IPS-18c (cell line): ENCODE data around the gene CAMLG.
"Not testable (repeated sequence)": the region's sequence is repeated elsewhere in the genome, so short reads cannot be mapped to it uniquely, and the experiment has no call there.

ENCODE experiments used
- H3K4me3 ChIP-seq: 2 replicates; pipeline ENCODE4 v1.7.0; 2013; ENCODE audit warnings: low read depth, mild to moderate bottlenecking, low read length, moderate library complexity; ENCODE audit not compliant: insufficient read depth
- H3K9me3 ChIP-seq: one replicate; pipeline ENCODE4 v1.6.1; 2013; ENCODE audit warnings: mild to moderate bottlenecking, low read length, moderate library complexity; ENCODE audit not compliant: control insufficient read depth, insufficient read depth

Gene CAMLG

DNA sequence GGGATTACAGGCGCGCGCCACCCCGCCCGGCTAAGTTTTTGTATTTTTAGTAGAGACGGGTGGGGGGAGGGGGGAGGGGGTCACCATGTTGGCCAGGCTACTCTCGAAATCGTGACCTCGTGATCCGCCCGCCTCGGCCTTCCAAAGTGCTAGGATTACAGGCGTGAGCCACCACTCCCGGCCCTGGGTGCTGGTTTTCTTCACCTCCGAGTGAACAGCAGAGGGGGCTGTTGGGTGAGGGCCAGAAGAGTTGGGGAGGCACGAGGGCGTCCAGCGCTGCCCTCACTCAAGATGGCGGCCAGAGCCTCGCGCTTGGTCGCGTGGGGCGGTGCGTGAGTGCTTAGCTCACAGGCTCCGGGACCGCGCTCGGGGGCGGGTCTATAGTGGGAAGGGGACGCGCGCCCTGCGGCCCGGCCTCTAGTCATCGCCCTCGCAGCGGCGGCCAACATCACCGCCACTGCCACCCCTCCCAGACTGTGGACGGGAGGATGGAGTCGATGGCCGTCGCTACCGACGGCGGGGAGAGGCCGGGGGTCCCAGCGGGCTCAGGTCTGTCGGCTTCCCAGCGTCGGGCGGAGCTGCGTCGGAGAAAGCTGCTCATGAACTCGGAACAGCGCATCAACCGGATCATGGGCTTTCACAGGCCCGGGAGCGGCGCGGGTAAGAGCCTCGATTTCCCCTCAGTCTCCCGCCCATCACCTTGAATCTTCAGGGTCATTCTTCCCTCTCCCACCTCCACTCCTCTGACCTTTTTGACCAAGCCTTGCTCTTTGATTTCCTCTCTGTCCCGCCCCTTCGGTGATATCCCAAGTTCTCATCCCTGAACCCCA is at the start of gene CAMLG:
Gene CAMLG, plus strand, starts transcription at position 416 of the 830 bp plus-strand sequence. Its CDS starts 73 bp downstream, at position 489.
- Histone ChIP-seq H3K9me3 (no peaks in the 10 kb centered on the region), H3K4me3 (peak within 1 kb of the TSS; percentile 95)

DNA sequence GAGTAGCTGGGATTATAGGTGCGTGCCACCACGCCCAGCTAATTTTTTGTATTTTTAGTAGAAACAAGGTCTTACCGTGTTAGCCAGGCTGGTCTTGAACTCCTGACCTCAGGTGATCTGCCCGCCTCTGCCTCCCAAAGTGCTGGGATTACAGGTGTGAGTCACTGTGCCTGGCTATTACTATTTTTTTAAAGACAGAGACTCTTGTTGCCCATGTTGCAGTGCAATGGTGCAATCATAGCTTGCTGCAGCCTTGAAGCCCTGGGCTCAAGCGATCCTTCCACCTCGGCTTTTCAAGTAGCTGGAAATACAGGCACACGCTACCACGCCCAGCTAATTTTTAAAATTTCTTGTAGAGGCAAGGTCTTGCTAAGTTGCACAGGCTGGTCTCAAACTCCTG is 48.2 kb upstream of the CAMLG start:
- H3K4me3 ChIP-seq, H3K9me3 ChIP-seq: not testable (repeated sequence)

DNA sequence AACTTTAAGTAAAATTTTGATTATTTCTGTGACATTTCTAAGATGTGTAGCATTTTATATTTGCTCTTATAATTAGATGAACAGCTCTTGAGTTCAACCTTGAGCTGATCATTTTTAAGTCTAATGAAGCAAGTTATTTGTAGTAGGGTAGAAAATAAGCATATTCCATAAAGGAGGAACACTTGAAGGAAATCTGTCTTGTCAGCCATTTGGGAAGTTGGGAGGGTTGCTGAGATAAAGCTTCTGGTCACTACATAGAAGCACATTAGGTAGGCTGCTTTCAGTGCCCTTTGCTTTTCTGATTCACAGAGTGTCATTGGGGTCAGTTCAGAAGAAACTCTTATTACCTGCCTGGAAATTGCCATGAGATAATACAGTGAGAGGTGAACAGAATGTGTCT is 45.6 kb upstream of the CAMLG start:
- Histone ChIP-seq H3K9me3 (no peaks in the 10 kb centered on the region), H3K4me3 (no peak overlapping the region)

DNA sequence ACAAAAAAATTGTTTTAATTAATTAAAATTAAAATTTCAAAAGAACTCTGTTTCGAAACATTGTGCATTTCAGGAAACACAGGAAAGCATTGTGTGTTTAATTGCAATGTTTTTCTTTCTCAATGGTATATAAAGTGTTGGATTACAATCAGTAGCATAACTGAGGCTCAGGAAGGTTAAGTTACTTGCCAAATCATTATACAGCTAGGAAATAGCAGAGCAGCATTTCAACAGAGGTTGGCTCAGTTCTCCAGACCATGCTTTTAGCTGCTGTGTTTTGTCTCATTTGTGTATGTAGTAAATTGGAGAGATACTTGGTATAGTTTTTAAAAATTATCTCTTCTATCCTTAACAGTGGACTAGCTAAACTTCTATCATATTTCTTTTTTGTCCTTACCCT is 30.0 kb upstream of the CAMLG start:
- H3K9me3 ChIP-seq, result no peaks in the 10 kb centered on the region
- no peak overlapping the region for H3K4me3 ChIP-seq

DNA sequence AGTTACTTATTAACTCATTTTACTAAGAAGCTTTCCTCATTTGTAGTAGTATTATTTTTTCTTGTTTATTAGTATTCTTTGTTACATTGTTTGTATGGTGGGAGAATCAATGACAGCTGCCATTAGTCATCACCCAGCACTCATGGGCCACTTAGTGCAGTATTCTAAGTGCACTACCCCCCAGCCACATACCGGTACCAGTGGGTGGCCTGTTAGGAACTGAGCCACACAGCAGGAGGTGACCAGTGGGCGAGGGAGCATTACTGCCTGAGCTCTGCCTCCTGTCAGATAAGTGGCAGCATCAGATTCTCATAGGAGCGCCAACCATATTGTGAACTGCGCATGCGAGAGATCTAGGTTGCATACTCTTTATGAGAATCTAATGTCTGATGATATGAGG is 24.2 kb upstream of the CAMLG start:
- no peaks in the 10 kb centered on the region for H3K9me3 ChIP-seq
- H3K4me3 ChIP-seq, result no peak overlapping the region

DNA sequence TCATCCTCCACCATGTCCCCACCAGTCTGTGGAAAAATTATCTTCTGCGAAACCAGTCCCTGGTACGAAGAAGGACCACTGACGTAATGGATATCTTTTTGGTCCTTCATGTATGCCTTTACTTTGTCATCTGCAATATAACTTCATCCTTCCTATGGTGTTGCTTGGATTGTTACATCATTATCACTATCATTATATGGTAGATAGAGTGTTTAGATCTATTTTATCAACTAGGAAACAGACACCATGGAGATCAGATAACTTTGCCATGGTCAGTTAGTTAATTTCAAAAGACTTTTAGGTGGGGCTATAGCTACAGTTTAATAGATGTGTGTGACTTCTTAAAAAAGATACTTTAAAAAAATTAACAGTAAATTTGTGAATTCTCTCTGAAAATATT is 23.8 kb upstream of the CAMLG start:
- Histone ChIP-seq H3K9me3 (no peaks in the 10 kb centered on the region), H3K4me3 (no peak overlapping the region)

DNA sequence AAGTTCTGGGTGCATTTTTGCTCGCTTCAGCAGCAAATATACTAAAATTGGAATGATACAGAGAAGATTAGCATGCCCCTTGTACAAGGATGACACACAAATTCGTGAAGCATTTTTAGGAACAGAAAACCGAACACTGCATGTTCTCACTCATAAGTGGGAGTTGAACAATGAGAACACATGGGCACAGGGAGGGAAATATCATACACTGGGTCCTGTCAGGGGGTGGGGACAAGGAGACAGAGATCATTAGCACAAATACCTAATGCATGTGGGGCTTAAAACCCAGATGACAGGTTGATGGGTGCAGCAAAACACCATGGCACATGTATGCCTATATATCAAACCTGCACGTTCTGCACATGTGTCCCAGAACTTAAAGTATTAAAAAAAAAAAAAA is 22.9 kb upstream of the CAMLG start:
- H3K9me3 ChIP-seq, H3K4me3 ChIP-seq: not testable (repeated sequence)

DNA sequence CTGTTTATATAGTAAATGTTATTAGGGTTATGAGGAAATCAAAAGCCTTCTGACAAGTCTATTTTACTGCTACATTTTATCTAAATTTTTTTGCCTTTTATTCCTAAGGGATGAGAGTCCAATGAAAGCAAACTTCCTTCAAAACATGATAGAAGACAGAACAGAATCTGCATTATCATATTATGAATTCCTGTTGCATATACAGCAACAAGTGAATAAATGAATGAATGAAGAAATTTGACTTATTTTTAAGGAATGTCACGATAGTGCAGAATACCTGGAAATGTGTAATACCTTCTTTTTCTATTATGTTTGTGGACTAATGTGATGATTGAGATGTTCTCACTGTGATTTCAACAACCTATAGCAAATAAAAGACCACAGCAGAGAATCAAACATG is 13.5 kb upstream of the CAMLG start:
- H3K4me3 ChIP-seq, result no peak overlapping the region
- H3K9me3 ChIP-seq, result no peaks in the 10 kb centered on the region

DNA sequence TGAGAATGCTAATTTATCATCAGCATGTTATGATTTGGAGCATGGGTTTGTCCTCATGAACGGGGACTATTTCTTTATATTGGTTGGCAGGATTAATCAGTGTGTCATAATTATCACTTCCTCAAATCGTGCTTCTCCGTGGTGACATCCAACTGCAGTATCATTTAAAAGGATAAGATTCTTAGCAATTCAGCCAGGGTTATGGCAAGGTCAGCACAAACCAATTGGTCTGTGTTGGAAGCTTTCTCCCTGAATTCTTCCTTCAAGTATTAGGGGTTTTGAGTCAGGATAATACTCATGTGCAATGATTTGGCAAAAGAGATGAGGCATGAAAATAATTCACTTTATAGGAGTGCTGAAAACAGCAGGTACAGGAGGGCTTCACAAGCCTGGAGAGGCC is 5.5 kb upstream of the CAMLG start:
- H3K4me3 ChIP-seq, result no peak overlapping the region
- no peaks in the 10 kb centered on the region for H3K9me3 ChIP-seq

DNA sequence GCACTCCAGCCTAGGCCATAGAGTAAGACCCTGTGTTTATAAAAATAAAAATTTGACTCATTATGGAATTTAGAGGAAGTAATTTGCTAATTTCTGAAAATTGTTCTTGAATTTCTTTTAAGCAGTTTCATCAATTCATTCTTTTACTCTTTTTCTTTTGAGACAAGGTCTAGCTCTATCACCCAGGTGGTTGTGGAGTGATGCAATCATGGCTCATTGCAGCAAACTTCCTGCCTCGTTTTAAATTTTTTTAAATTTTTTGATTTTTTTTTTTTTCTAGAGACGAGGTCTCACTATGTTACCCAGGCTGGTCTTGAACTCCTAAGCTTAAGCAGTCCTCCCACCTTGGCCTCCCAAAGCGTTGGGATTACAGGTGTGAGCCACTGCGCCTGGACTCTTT is 3.1 kb upstream of the CAMLG start:
- no peak overlapping the region for H3K4me3 ChIP-seq
- H3K9me3 ChIP-seq, result no peaks in the 10 kb centered on the region

DNA sequence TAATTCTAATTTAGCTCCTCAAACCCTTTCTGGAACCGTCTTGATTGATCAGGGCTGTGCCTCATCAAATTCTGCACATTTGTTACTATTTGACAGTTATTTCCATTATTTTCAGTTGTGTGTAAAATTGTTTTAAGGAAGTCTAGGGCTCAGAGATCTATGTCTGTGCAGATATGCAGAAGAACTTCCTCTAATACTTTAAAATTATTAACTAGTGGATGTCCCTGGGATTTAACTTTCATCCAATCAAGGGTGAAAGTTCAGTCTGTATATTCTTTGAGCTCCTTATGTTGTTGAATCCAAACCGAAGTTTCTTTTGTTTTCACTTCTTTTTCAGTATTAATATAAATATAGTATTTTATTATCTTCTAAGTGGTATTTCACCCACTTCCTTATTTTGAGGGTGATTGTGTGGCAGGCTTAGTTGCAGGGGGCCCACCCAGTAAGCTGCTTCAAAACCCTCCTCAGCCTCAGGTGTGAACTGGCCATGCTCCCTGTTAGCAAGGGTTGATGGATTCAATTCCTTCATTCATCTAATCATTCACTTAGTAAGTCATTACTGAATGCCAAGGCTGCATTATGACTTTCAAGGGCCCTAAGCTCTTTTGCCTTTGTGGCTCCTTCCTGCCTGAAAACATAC is 2.1 kb upstream of the CAMLG start:
- no peaks in the 10 kb centered on the region for H3K9me3 ChIP-seq
- no peak overlapping the region for H3K4me3 ChIP-seq

DNA sequence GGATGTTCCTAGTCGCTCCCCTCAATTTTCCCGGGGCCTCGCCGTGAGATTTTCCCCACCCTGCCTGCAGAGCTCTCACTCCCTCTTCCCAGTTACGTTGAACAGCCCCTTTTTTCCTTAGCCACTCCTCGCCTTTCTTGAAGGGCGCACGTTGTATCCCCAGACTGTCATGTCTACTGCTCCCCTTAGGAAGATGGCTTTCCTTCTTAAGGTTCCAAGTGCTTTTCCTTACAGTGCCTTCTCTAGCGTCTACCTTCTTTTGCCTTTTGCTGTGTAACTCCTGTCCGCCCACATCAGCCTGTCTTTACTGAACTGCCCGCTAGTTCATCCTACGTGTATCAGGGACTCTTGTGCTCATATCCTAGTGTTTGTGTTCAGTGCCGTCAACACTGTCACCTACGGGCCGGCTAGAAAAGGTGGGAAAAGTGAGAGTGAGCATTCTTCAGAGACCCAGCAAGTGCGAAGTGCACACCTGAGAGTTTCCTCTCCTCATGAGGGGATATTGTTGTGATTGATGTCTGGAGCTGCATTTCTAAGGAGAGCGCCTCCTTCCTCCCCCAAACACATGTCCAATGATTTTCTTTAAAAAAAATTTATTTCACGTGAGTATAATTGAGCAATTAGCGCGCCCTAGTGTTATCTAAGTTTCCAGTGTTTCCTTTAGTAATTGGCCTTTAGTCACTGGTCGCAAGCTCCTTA is 764 bp downstream of the CAMLG start:
- Histone ChIP-seq H3K4me3 (peak overlapping the region; percentile 95), H3K9me3 (no peaks in the 10 kb centered on the region)

DNA sequence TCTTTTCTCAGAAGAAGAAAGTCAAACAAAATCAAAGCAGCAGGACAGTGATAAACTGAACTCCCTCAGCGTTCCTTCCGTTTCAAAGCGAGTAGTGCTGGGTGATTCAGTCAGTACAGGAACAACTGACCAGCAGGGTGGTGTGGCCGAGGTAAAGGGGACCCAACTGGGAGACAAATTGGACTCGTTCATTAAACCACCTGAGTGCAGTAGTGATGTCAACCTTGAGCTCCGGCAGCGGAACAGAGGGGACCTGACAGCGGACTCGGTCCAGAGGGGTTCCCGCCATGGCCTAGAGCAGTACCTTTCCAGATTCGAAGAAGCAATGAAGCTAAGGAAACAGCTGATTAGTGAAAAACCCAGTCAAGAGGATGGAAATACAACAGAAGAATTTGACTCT is 2.7 kb downstream of the CAMLG start:
- Histone ChIP-seq H3K4me3 (no peak overlapping the region; the same call in none of the 2 replicates), H3K9me3 (no peaks in the 10 kb centered on the region)

DNA sequence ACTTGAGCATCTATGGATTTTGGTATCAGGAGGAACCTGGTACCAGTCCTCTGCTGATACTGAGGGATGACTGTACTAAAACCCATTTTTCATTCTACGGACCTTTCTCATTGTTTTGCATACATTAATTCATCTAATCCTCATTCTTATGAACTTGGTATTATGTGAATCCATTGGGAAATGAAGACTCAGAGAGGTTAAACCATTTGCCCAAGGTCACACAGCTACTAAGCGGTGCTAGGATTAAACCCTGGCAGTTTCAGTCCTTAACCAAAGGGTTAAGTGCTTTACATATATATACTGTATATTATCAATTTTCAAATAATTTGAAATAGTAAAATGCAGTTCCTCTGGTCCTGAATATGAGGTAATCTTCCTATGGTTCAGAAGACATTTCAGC is 3.8 kb downstream of the CAMLG start:
- no peaks in the 10 kb centered on the region for H3K9me3 ChIP-seq
- no peak overlapping the region for H3K4me3 ChIP-seq

DNA sequence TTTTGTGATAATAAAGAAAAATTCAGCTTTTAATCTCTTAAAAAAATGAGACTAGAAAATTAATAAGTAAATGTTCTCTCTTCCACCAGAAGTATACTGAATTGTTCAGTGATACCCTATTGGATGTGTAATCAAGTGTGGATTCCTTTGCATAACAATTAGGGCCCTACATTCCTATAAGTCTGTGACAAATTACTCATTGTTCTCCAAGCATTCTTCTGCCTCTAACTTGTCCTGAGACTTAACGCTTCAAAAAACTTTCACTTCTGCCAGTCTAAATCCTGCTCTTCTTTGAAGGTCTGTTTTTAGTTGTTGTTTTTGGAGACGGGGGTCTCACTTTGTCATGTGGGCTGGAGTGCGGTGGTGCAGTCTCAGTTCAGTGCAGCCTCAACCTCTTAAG is 11.1 kb downstream of the CAMLG start:
- no peaks in the 10 kb centered on the region for H3K9me3 ChIP-seq
- no peak overlapping the region for H3K4me3 ChIP-seq

DNA sequence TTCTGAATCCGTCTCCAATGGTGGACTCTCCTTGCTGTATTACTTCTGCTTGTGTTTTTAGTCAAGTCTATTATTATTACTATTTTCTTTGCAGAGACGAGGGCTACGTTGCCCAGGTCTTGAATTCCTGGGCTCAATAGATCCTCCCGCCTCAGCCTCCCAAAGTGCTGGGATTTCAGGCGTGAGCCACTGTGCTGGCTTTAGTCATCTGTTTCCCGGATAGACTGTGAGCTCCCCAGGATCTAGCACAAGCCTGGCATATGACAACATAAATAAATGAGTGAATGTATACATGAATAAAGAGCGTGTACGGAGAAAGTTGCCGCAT is 19.8 kb downstream of the CAMLG start:
- H3K9me3 ChIP-seq, result no peaks in the 10 kb centered on the region
- peak overlapping the region; percentile 88; the same call in 1 of the 2 replicates for H3K4me3 ChIP-seq

DNA sequence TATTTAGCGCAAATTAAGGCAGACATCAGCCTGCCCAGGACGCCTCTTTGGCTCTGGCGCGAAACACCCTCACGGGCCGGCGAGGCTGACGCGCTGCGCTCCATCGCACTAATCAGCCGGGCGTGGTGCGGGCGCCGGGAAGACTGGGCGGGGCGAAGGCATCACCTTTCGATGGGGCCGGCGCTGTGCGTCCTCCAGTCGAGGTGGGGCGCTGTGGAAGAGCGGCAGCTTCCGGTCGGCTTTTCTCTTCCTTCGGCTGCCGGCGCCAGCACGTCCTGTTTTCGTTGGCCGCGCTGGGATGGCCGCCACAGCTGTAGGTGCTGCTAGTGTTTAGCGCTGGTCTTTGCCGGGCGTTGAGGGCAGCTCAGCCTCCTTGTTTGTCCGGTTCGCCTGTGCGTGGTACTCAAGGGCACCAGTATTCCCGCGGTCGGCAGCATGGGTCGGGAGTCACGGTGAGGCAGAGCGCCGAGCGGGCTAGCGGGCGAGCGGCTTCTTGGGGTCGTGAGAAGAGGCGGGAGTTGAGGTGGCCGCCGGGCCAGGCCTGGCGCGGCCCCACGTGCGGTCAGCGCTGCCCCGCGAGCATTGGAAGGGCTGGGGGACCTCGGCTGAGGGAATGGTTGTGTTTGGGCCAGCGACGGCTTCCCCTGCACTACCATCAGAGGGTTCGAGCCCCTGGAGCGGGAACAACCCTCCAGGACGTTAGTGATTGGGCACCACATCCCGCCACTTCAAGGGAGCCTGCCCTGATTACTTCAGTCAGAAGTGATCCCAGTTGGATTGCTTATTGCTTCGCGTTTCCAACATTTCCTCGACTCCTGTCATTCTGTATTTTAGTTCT is 20.4 kb downstream of the CAMLG start, which contains the start of gene DDX46:
Gene DDX46, plus strand, starts transcription at position 276 of the 838 bp plus-strand sequence. Its CDS starts 160 bp downstream, at position 436.
- peak within 1 kb of the TSS; percentile 88 for H3K4me3 ChIP-seq
- no peaks in the 10 kb centered on the region for H3K9me3 ChIP-seq
